Esophagus muscularis mucosa (tissue), 4 donors: Measurements from ENCODE around the gene MAGI3.

Experiments used
- CTCF ChIP-seq, 3 experiments: fragments of 200-600 bp in 2 of 3; fragments of 450-650 bp in 1 of 3; sonication (generic) in 2 of 3; IDR thresholded peaks; one replicate each; pipeline ENCODE4 v1.5.1; 2017 to 2019; ENCODE audit warnings: antibody characterized with exemption in 3 of 3, mild to moderate bottlenecking in 2 of 3, moderate library complexity in 1 of 3
- EP300 ChIP-seq: sonication (generic); formaldehyde crosslinking; IDR thresholded peaks from one replicate; pipeline ENCODE4 v1.6.1; 2017; ENCODE audit warnings: antibody characterized with exemption
- POLR2A ChIP-seq: fragments of 450-650 bp; IDR thresholded peaks from one replicate; pipeline ENCODE4 v1.6.1; 2017; ENCODE audit warnings: antibody characterized with exemption, moderate library complexity, mild to moderate bottlenecking, low read depth

- TF ChIP-seq CTCF (IDR thresholded peaks at IDR 0.05) (no peak), POLR2A (no peak), EP300 (no peak)
Measured at GRCh38 chr1:113399062-113399583, 8.8 kb downstream of the MAGI3 start.
